H1 (cell line): ENCODE data around the gene NDUFA11.

Source experiments
- EZH2 ChIP-seq: fragments of 200-600 bp; sonication (generic); IDR thresholded peaks from 2 replicates; pipeline ENCODE4 v1.7.1; 2012; ENCODE audit warnings: low read depth, mild to moderate bottlenecking, moderate library complexity, low read length, inconsistent platforms; ENCODE audit not compliant: severe bottlenecking
- ZNF274 ChIP-seq: IDR thresholded peaks from 2 replicates; pipeline ENCODE4 v1.7.0; 2012; ENCODE audit warnings: low read length, borderline replicate concordance; ENCODE audit errors: extremely low read depth
- TF ChIP-seq, protein P1 (sequence below), 3 experiments: IDR thresholded peaks; 1 replicate in 2 of 3; 2 replicates in 1 of 3; pipeline versions ENCODE4 v1.5.1 to v1.6.1; 2011; ENCODE audit warnings: low read length in 3 of 3, mild to moderate bottlenecking in 3 of 3, inconsistent platforms in 2 of 3, low read depth in 1 of 3, moderate library complexity in 1 of 3; ENCODE audit not compliant: insufficient read depth in 1 of 3; ENCODE audit errors: control extremely low read depth in 1 of 3

GRCh38 chr19:5880196-5880595 lies 23.4 kb downstream of the NDUFA11 start:
- TF ChIP-seq, protein P1, sequence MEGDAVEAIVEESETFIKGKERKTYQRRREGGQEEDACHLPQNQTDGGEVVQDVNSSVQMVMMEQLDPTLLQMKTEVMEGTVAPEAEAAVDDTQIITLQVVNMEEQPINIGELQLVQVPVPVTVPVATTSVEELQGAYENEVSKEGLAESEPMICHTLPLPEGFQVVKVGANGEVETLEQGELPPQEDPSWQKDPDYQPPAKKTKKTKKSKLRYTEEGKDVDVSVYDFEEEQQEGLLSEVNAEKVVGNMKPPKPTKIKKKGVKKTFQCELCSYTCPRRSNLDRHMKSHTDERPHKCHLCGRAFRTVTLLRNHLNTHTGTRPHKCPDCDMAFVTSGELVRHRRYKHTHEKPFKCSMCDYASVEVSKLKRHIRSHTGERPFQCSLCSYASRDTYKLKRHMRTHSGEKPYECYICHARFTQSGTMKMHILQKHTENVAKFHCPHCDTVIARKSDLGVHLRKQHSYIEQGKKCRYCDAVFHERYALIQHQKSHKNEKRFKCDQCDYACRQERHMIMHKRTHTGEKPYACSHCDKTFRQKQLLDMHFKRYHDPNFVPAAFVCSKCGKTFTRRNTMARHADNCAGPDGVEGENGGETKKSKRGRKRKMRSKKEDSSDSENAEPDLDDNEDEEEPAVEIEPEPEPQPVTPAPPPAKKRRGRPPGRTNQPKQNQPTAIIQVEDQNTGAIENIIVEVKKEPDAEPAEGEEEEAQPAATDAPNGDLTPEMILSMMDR (IDR thresholded peaks at IDR 0.05; ENCODE audit: control extremely low read depth in 1 of 3, insufficient read depth in 1 of 3, low read depth in 1 of 3, low read length in 3 of 3), result no peak
- TF ChIP-seq EZH2, result no peak
- no peak for TF ChIP-seq ZNF274
